HepG2 (cell line): ENCODE results near the gene PREP. TPM values are rescaled to one million over a fixed set of nuclear protein-coding genes. Genes with fewer than 3 reads are reported as not detected.

Experiments used
- CENPT ChIP-seq: sonication (generic); formaldehyde crosslinking; IDR thresholded peaks from 2 replicates; pipeline ENCODE4 v1.8.0; 2022; ENCODE audit warnings: low read depth, mild to moderate bottlenecking, moderate library complexity, missing genetic modification reagents
- ELF3 ChIP-seq: IDR thresholded peaks from 2 replicates; pipeline ENCODE4 v1.6.1; 2016; ENCODE audit warnings: missing genetic modification reagents, missing compliant biosample characterization
- HNRNPUL1 ChIP-seq: fragments of 200-400 bp; formaldehyde crosslinking; IDR thresholded peaks from 2 replicates; pipeline ENCODE4 v1.6.1; 2017; ENCODE audit warnings: low read depth, mild to moderate bottlenecking, low read length, moderate library complexity
- KAT8 ChIP-seq: IDR thresholded peaks from 2 replicates; pipeline ENCODE4 v1.6.1; 2016; ENCODE audit warnings: missing genetic modification reagents, missing compliant biosample characterization
- POLR2A ChIP-seq, 2 experiments: IDR thresholded peaks; 2 replicates each; pipeline ENCODE4 v1.6.1; 2011; ENCODE audit warnings: low read depth in 2 of 2, low read length in 2 of 2, mild to moderate bottlenecking in 1 of 2, moderate library complexity in 1 of 2; ENCODE audit not compliant: insufficient read depth in 1 of 2
- ZBTB7B ChIP-seq: sonication (generic); formaldehyde crosslinking; IDR thresholded peaks from 2 replicates; pipeline ENCODE4 v1.4.0; 2020; ENCODE audit warnings: missing genetic modification reagents
- ZNF558 ChIP-seq: sonication (generic); formaldehyde crosslinking; IDR thresholded peaks from 2 replicates; pipeline ENCODE4 v1.9.0; 2022; ENCODE audit warnings: mild to moderate bottlenecking, missing genetic modification reagents, borderline replicate concordance
- ZNF614 ChIP-seq: IDR thresholded peaks from 2 replicates; pipeline ENCODE4 v1.6.1; 2018; ENCODE audit warnings: missing biosample characterization, missing genetic modification reagents, inconsistent platforms, borderline replicate concordance
- ZNF720 ChIP-seq: sonication (generic); formaldehyde crosslinking; IDR thresholded peaks from 2 replicates; pipeline ENCODE4 v1.4.0; 2020; ENCODE audit warnings: missing genetic modification reagents
- ZNF83 ChIP-seq: sonication (generic); formaldehyde crosslinking; IDR thresholded peaks from 2 replicates; pipeline ENCODE4 v1.4.0; 2020; ENCODE audit warnings: missing genetic modification reagents, mild to moderate bottlenecking, borderline replicate concordance
- ZSCAN29 ChIP-seq: sonication (generic); formaldehyde crosslinking; conservative IDR thresholded peaks from 2 replicates; pipeline ENCODE4 v1.4.0; 2020; ENCODE audit warnings: mild to moderate bottlenecking, missing genetic modification reagents
- polyA plus RNA-seq, 8 experiments: library from polyadenylated mRNA; depleted of rRNA in 3 of 8; stranded (reverse) in 7 of 8; unstranded in 1 of 8; fragments of >200 nt; fragmentation: Illumina TruSeq in 4 of 8; extraction: Trizol in 4 of 8; gene quantifications; 2 replicates each; pipeline versions ENCODE4 v1.2.1 to v1.2.3, GENCODE V29; 2011 to 2016; ENCODE audit warnings: low read depth in 4 of 8, missing spikeins in 1 of 8, mixed read lengths in 1 of 8; ENCODE audit not compliant: insufficient read depth in 1 of 8
- total RNA-seq, 5 experiments: library from RNA; depleted of rRNA; stranded (reverse); fragments of >200 nt; fragmentation: Illumina TruSeq; extraction: Trizol; gene quantifications; 2 replicates each; pipeline ENCODE4 v1.2.3, GENCODE V29; 2016; ENCODE audit warnings: low read depth in 1 of 5
- TF ChIP-seq, protein P1 (sequence below): sonication (generic); formaldehyde crosslinking; IDR thresholded peaks from 2 replicates; pipeline ENCODE4 v1.4.0; 2020; ENCODE audit warnings: mild to moderate bottlenecking, missing genetic modification reagents
- TF ChIP-seq, protein P2 (sequence below): sonication (generic); formaldehyde crosslinking; IDR thresholded peaks from 2 replicates; pipeline ENCODE4 v1.5.1; 2020; ENCODE audit warnings: mild to moderate bottlenecking, missing genetic modification reagents, borderline replicate concordance
- TF ChIP-seq, protein P3 (sequence below): sonication (generic); formaldehyde crosslinking; IDR thresholded peaks from 2 replicates; pipeline ENCODE4 v1.5.1; 2020; ENCODE audit warnings: mild to moderate bottlenecking, missing genetic modification reagents, moderate library complexity

PREP gene
- total and polyA plus RNA-seq, 2 of the 13 experiments (the other 11 are each of a cell fraction or from before 2014, with no cell fraction given), result 12.6 to 15.9 TPM

DNA sequence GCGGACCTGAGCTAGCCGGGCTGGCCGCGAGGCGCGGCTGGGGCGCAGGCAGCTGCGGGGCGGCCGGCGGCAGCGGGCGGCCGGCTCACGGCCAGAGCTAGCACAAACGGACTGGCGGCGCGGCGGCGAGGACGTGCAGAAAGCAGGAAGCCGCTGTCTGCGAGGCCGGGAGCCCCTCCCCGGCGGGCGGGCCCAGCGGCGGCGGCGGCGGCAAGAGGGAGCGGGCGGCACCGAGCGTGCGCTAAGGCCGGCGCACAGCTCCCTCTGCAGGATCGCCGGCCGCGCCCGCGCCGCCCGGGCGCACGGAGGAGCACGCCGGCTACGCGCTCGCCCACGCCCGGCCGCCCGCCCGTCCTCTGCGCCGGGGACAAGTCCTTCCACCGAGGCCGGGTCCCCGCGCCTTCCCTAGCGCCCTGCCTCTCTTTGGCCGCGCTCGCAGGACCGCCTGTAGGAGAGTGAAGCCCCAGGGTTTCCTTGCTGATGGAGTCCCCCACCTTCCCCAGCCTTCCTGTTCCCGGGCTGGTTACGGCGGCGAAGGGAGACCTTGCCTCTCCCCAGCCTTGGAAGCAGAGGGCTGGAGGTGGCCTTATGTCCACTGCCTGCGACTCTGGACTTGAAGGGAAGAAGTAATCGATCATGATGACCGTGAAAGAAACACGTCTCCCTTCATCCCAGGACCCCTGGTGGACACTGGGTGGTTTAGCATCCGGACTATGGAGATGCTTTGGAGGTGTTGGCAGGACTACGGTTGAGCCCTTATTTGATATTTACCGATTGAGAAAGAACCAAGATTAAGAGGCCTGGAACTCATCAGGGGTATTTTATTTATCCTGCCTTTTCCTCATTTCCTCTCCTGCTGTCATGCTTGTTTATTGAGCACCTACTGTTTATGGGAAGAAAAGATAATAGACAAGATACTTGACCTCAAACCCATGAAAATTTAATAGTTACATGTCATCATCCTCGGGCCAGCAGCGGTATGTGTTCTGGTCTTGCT lies at the start of gene PREP (continued):
- TF ChIP-seq ELF3, result peak; percentile 59; the same call in 1 of the 2 replicates
- TF ChIP-seq, protein P1, sequence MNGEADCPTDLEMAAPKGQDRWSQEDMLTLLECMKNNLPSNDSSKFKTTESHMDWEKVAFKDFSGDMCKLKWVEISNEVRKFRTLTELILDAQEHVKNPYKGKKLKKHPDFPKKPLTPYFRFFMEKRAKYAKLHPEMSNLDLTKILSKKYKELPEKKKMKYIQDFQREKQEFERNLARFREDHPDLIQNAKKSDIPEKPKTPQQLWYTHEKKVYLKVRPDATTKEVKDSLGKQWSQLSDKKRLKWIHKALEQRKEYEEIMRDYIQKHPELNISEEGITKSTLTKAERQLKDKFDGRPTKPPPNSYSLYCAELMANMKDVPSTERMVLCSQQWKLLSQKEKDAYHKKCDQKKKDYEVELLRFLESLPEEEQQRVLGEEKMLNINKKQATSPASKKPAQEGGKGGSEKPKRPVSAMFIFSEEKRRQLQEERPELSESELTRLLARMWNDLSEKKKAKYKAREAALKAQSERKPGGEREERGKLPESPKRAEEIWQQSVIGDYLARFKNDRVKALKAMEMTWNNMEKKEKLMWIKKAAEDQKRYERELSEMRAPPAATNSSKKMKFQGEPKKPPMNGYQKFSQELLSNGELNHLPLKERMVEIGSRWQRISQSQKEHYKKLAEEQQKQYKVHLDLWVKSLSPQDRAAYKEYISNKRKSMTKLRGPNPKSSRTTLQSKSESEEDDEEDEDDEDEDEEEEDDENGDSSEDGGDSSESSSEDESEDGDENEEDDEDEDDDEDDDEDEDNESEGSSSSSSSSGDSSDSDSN (CRISPR knock-in tag), result peak; percentile 83; the same call in 1 of the 2 replicates
- TF ChIP-seq HNRNPUL1, result no peak
- TF ChIP-seq ZNF720 (CRISPR knock-in tag), result no peak
- TF ChIP-seq ZNF558 (CRISPR knock-in tag), result no peak; the same call in 1 of the 2 replicates
- TF ChIP-seq, protein P2, sequence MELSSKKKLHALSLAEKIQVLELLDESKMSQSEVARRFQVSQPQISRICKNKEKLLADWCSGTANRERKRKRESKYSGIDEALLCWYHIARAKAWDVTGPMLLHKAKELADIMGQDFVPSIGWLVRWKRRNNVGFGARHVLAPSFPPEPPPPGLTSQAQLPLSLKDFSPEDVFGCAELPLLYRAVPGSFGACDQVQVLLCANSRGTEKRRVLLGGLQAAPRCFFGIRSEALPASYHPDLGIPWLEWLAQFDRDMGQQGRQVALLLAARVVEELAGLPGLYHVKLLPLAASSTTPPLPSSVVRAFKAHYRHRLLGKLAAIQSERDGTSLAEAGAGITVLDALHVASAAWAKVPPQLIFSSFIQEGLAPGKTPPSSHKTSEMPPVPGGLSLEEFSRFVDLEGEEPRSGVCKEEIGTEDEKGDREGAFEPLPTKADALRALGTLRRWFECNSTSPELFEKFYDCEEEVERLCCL (CRISPR knock-in tag), result no peak
- TF ChIP-seq, protein P3, sequence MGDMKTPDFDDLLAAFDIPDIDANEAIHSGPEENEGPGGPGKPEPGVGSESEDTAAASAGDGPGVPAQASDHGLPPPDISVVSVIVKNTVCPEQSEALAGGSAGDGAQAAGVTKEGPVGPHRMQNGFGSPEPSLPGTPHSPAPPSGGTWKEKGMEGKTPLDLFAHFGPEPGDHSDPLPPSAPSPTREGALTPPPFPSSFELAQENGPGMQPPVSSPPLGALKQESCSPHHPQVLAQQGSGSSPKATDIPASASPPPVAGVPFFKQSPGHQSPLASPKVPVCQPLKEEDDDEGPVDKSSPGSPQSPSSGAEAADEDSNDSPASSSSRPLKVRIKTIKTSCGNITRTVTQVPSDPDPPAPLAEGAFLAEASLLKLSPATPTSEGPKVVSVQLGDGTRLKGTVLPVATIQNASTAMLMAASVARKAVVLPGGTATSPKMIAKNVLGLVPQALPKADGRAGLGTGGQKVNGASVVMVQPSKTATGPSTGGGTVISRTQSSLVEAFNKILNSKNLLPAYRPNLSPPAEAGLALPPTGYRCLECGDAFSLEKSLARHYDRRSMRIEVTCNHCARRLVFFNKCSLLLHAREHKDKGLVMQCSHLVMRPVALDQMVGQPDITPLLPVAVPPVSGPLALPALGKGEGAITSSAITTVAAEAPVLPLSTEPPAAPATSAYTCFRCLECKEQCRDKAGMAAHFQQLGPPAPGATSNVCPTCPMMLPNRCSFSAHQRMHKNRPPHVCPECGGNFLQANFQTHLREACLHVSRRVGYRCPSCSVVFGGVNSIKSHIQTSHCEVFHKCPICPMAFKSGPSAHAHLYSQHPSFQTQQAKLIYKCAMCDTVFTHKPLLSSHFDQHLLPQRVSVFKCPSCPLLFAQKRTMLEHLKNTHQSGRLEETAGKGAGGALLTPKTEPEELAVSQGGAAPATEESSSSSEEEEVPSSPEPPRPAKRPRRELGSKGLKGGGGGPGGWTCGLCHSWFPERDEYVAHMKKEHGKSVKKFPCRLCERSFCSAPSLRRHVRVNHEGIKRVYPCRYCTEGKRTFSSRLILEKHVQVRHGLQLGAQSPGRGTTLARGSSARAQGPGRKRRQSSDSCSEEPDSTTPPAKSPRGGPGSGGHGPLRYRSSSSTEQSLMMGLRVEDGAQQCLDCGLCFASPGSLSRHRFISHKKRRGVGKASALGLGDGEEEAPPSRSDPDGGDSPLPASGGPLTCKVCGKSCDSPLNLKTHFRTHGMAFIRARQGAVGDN, result peak; percentile 55
- no peak for TF ChIP-seq ZNF83 (CRISPR knock-in tag)
- no peak for TF ChIP-seq KAT8
- no peak for TF ChIP-seq ZSCAN29 (CRISPR knock-in tag)
- TF ChIP-seq ZNF614 (CRISPR knock-in tag), result no peak
- peak; percentile 46 to 74; a peak in 1 of 4 replicates for TF ChIP-seq POLR2A (IDR thresholded peaks at IDR 0.05; ENCODE audit: insufficient read depth in 1 of 2, low read depth in 2 of 2, low read length in 2 of 2)
- TF ChIP-seq ZBTB7B, result no peak
- TF ChIP-seq CENPT (CRISPR knock-in tag), result no peak; the same call in 1 of the 2 replicates
